GM23338 (cell line): ENCODE data around the gene HEBP1. TPM values are rescaled to one million over a fixed set of nuclear protein-coding genes. Genes with fewer than 3 reads are reported as not detected.

Experiments used
- ATAC-seq: fragments of 200-7000 bp; cut with Tn5 transposase; 3 replicates; pipeline ENCODE4 v1.9.1; 2020
- DNase-seq: peaks from one replicate; pipeline ENCODE4 v3.0.0-alpha.2; 2015; ENCODE audit warnings: low spot score
- H2AFZ ChIP-seq: fragments of 200-600 bp; sonication (generic); 2 replicates; pipeline ENCODE4 v1.8.0; 2016; ENCODE audit warnings: antibody characterized with exemption, mild to moderate bottlenecking, moderate library complexity
- H3F3A ChIP-seq: fragments of 200-600 bp; sonication (generic); replicated peaks from 2 replicates; pipeline ENCODE4 v1.8.0; 2017; ENCODE audit warnings: antibody characterized with exemption, mixed run types, low read depth
- H3K27ac ChIP-seq: fragments of 200-600 bp; sonication (generic); 2 replicates; pipeline ENCODE4 v1.6.1; 2016; ENCODE audit warnings: low read depth
- H3K27me3 ChIP-seq: fragments of 200-600 bp; sonication (generic); 2 replicates; pipeline ENCODE4 v1.8.0; 2016; ENCODE audit warnings: mild to moderate bottlenecking, mixed run types, moderate library complexity; ENCODE audit not compliant: insufficient read depth
- H3K36me3 ChIP-seq: fragments of 200-600 bp; sonication (generic); 2 replicates; pipeline ENCODE4 v1.8.0; 2016; ENCODE audit warnings: mild to moderate bottlenecking; ENCODE audit not compliant: insufficient read depth
- H3K4me1 ChIP-seq: fragments of 200-600 bp; sonication (generic); 2 replicates; pipeline ENCODE4 v1.8.0; 2016; ENCODE audit warnings: mild to moderate bottlenecking, moderate library complexity; ENCODE audit not compliant: insufficient read depth
- H3K4me2 ChIP-seq: fragments of 200-600 bp; sonication (generic); 2 replicates; pipeline ENCODE4 v1.7.1; 2017; ENCODE audit warnings: mixed run types
- H3K4me3 ChIP-seq: fragments of 200-600 bp; sonication (generic); 2 replicates; pipeline ENCODE4 v1.6.1; 2016; ENCODE audit warnings: mixed run types
- H3K79me2 ChIP-seq: fragments of 200-600 bp; sonication (generic); replicated peaks from 2 replicates; pipeline ENCODE4 v1.8.0; 2017; ENCODE audit warnings: mild to moderate bottlenecking; ENCODE audit not compliant: insufficient read depth
- H3K9me2 ChIP-seq: fragments of 200-600 bp; sonication (generic); 2 replicates; pipeline ENCODE4 v1.8.0; 2017; ENCODE audit not compliant: insufficient read depth
- H4K20me1 ChIP-seq: fragments of 200-600 bp; sonication (generic); replicated peaks from 2 replicates; pipeline ENCODE4 v1.8.0; 2017; ENCODE audit warnings: mild to moderate bottlenecking; ENCODE audit not compliant: insufficient read depth
- H3K27ac Mint-ChIP-seq: 2 replicates; pipeline ENCODE4 v1.8.0; 2020; ENCODE audit warnings: inconsistent platforms, mild to moderate bottlenecking, moderate library complexity, mixed read lengths
- H3K27me3 Mint-ChIP-seq: 3 replicates; pipeline ENCODE4 v1.8.0; 2022; ENCODE audit warnings: low read depth, mild to moderate bottlenecking, moderate library complexity, mixed read lengths, inconsistent platforms; ENCODE audit not compliant: insufficient read depth, poor library complexity
- H3K36me3 Mint-ChIP-seq: 3 replicates; pipeline ENCODE4 v1.8.0; 2021; ENCODE audit warnings: low read depth, mild to moderate bottlenecking, inconsistent platforms, moderate library complexity, mixed read lengths
- H3K4me1 Mint-ChIP-seq: 3 replicates; pipeline ENCODE4 v1.8.0; 2020; ENCODE audit warnings: mild to moderate bottlenecking, inconsistent platforms, mixed read lengths
- H3K4me3 Mint-ChIP-seq: 3 replicates; pipeline ENCODE4 v1.8.0; 2021; ENCODE audit warnings: moderate library complexity, mild to moderate bottlenecking, inconsistent platforms, mixed read lengths
- H3K9me3 Mint-ChIP-seq: 3 replicates; pipeline ENCODE4 v1.8.0; 2020; ENCODE audit warnings: moderate library complexity, mild to moderate bottlenecking, inconsistent platforms, mixed read lengths
- CREB1 ChIP-seq: fragments of 250-450 bp; sonication (Bioruptor Pico); IDR thresholded peaks from 2 replicates; pipeline ENCODE4 v1.5.0; 2020; ENCODE audit warnings: low read depth, mild to moderate bottlenecking, moderate library complexity
- EZH2 ChIP-seq: fragments of 200-600 bp; sonication (generic); IDR thresholded peaks from one replicate; pipeline ENCODE4 v1.8.0; 2017; ENCODE audit warnings: antibody characterized with exemption, mild to moderate bottlenecking, low read depth; ENCODE audit not compliant: unreplicated experiment
- EZH2phosphoT487 ChIP-seq: fragments of 200-600 bp; sonication (generic); IDR thresholded peaks from one replicate; pipeline ENCODE4 v1.8.1; 2018; ENCODE audit warnings: antibody characterized with exemption; ENCODE audit not compliant: unreplicated experiment
- JUNB ChIP-seq: IDR thresholded peaks from one replicate; pipeline ENCODE4 v1.6.1; 2016; ENCODE audit warnings: antibody characterized with exemption; ENCODE audit not compliant: unreplicated experiment
- NANOG ChIP-seq: IDR thresholded peaks from 2 replicates; pipeline ENCODE4 v1.6.1; 2016; ENCODE audit warnings: antibody characterized with exemption, borderline replicate concordance
- POLR2AphosphoS5 ChIP-seq: IDR thresholded peaks from 2 replicates; pipeline ENCODE4 v1.6.1; 2016; ENCODE audit warnings: antibody characterized with exemption, low read depth
- REST ChIP-seq: IDR thresholded peaks from one replicate; pipeline ENCODE4 v1.6.1; 2018; ENCODE audit warnings: antibody characterized with exemption; ENCODE audit not compliant: unreplicated experiment
- STAT1 ChIP-seq: IDR thresholded peaks from one replicate; pipeline ENCODE4 v1.6.1; 2016; ENCODE audit warnings: antibody characterized with exemption; ENCODE audit not compliant: unreplicated experiment
- ZNF114 ChIP-seq: fragments of 250-450 bp; sonication (Bioruptor Pico); IDR thresholded peaks from 2 replicates; pipeline ENCODE4 v1.5.0; 2020; ENCODE audit warnings: mild to moderate bottlenecking, moderate library complexity
- polyA plus RNA-seq: library from polyadenylated mRNA; unstranded; fragments of >200 nt; fragmentation: Nextera tagmentation; extraction: Ambion mirVana; gene quantifications from 2 replicates; pipeline ENCODE4 v1.2.1, GENCODE V29; 2016
- total RNA-seq: library from RNA; depleted of rRNA; stranded (reverse); fragments of >200 nt; shearing (Covaris generic); gene quantifications from 2 replicates; pipeline ENCODE4 v1.2.3, GENCODE V29; 2014
- TF ChIP-seq, protein P1 (sequence below), 2 experiments: fragments of 200-600 bp in 1 of 2; sonication (generic) in 1 of 2; conservative IDR thresholded peaks; 2 replicates each; pipeline versions ENCODE4 v1.5.1 to v1.6.1; 2016 to 2017; ENCODE audit warnings: antibody characterized with exemption in 2 of 2, low read depth in 2 of 2, mild to moderate bottlenecking in 2 of 2, moderate library complexity in 1 of 2
- TF ChIP-seq, protein P2 (sequence below): IDR thresholded peaks from 2 replicates; pipeline ENCODE4 v1.6.1; 2016; ENCODE audit warnings: antibody characterized with exemption

Gene HEBP1
- total and polyA plus RNA-seq, 2 experiments from 2014 or later: 25.2 to 45.1 TPM

DNA sequence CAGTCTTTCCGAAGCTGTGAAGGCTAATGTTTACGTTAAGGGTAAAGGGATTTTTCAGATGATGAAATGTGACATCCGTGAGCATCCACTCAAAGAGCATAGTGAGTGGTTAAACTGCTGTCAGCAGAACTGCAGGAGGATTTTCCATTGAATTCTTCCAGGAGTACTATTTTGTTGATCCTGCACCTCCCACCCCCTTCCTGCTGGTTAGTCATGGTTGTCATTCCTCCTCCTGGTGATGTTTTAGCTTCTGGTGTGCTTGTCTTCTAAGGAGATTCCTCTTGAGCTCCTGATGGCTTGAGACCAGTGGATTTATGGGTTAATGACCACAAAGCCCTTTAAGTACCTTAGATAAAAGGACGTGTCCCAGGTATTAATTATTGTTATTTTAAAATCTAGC, 45.7 kb downstream of the HEBP1 start (continued):
- TF ChIP-seq REST: no peak
- no peak for TF ChIP-seq JUNB
- no peak for TF ChIP-seq POLR2AphosphoS5
- TF ChIP-seq CREB1 (CRISPR knock-in tag): no peak
- TF ChIP-seq ZNF114 (CRISPR knock-in tag): no peak
- no peak for TF ChIP-seq NANOG
- TF ChIP-seq, protein P1, sequence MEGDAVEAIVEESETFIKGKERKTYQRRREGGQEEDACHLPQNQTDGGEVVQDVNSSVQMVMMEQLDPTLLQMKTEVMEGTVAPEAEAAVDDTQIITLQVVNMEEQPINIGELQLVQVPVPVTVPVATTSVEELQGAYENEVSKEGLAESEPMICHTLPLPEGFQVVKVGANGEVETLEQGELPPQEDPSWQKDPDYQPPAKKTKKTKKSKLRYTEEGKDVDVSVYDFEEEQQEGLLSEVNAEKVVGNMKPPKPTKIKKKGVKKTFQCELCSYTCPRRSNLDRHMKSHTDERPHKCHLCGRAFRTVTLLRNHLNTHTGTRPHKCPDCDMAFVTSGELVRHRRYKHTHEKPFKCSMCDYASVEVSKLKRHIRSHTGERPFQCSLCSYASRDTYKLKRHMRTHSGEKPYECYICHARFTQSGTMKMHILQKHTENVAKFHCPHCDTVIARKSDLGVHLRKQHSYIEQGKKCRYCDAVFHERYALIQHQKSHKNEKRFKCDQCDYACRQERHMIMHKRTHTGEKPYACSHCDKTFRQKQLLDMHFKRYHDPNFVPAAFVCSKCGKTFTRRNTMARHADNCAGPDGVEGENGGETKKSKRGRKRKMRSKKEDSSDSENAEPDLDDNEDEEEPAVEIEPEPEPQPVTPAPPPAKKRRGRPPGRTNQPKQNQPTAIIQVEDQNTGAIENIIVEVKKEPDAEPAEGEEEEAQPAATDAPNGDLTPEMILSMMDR (conservative IDR thresholded peaks at IDR 0.05; ENCODE audit: low read depth in 2 of 2): no peak
- TF ChIP-seq STAT1: no peak
- no peak for TF ChIP-seq EZH2phosphoT487
- TF ChIP-seq, protein P2, sequence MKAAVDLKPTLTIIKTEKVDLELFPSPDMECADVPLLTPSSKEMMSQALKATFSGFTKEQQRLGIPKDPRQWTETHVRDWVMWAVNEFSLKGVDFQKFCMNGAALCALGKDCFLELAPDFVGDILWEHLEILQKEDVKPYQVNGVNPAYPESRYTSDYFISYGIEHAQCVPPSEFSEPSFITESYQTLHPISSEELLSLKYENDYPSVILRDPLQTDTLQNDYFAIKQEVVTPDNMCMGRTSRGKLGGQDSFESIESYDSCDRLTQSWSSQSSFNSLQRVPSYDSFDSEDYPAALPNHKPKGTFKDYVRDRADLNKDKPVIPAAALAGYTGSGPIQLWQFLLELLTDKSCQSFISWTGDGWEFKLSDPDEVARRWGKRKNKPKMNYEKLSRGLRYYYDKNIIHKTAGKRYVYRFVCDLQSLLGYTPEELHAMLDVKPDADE: no peak
- TF ChIP-seq EZH2: no peak

- H3K27ac Mint-ChIP-seq: no peak within 1 kb of the TSS
- no peak within 1 kb of the TSS for H3K4me3 Mint-ChIP-seq
- TF ChIP-seq ZNF114 (CRISPR knock-in tag) (no peak), REST (no peak), JUNB (no peak), CREB1 (CRISPR knock-in tag) (no peak), EZH2phosphoT487 (no peak)
These were observed 48.0 kb downstream of the HEBP1 start, which contains the start of gene GPRC5D for GRCh38 chr12:12952036-12952435. Gene GPRC5D, minus strand, starts transcription at chr12:12952170. Its CDS starts 1,786 bp downstream, at chr12:12950384.

More at GRCh38 chr12:12952036-12952435, 48.0 kb downstream of the HEBP1 start, which contains the start of gene GPRC5D:
- Histone ChIP-seq H3K27me3 (no peaks in the 10 kb centered on the region), H3K27ac (no peak within 1 kb of the TSS), H3K4me3 (no peak within 1 kb of the TSS), H2AFZ (no peak within 1 kb of the TSS), H3K4me1 (no peaks in the 10 kb centered on the region), H4K20me1 (no peaks in the 10 kb centered on the region), H3K4me2 (no peak within 1 kb of the TSS), H3K36me3 (no peaks in the 10 kb centered on the region), H3K9me2 (no peaks in the 10 kb centered on the region; the same call in 1 of the 2 replicates), H3K79me2 (no peaks in the 10 kb centered on the region), H3F3A (no peaks in the 10 kb centered on the region)
- DNase-seq (no peak), ATAC-seq (no peak)
- H3K4me1 Mint-ChIP-seq: no peaks in the 10 kb centered on the region
- H3K36me3 Mint-ChIP-seq: no peaks in the 10 kb centered on the region
- H3K9me3 Mint-ChIP-seq: no peaks in the 10 kb centered on the region
- H3K27me3 Mint-ChIP-seq: peaks cover 5% of the 10 kb centered on the region
